IMR-90 (cell line): Measurements from ENCODE around the gene DSN1. TPM values are rescaled to one million over a fixed set of nuclear protein-coding genes. Genes with fewer than 3 reads are reported as not detected.

ENCODE experiments used
- ATAC-seq: fragments of 200-7000 bp; cut with Tn5 transposase; 2 replicates; pipeline ENCODE4 v1.9.1; 2020; ENCODE audit warnings: low read depth, mild to moderate bottlenecking, moderate library complexity
- BruUV-seq: library from RNA; stranded (reverse); fragments of 400-500 nt; replicated peaks from 2 replicates; lab custom pipeline; 2021; lab: Mats Ljungman, UMichigan
- CTCF ChIA-PET: fragments of 300-600 bp; formaldehyde crosslinking; extraction: SDS; loops from one replicate; lab custom pipeline; 2021; ENCODE audit warnings: antibody characterized with exemption; lab: Yijun Ruan, JAX
- POLR2A ChIA-PET: fragments of 300-600 bp; sonication (Branson Sonifier 250); formaldehyde crosslinking; loops from one replicate; lab custom pipeline; 2022; ENCODE audit warnings: antibody characterized with exemption; ENCODE audit not compliant: unreplicated experiment; lab: Charles Lee
- DNase-seq: peaks from one replicate; pipeline ENCODE4 v3.0.0; 2013
- H2AFZ ChIP-seq: replicated peaks from 2 replicates; pipeline ENCODE3; 2013; ENCODE audit warnings: low read length, mild to moderate bottlenecking; ENCODE audit not compliant: poor library complexity
- H2AK5ac ChIP-seq: 2 replicates; pipeline ENCODE4 v1.6.1; 2013; ENCODE audit warnings: low read depth, low read length, inconsistent platforms
- H2AK9ac ChIP-seq: replicated peaks from 2 replicates; pipeline ENCODE3; 2013; ENCODE audit warnings: mild to moderate bottlenecking, low read depth, low read length, moderate library complexity; ENCODE audit not compliant: poor library complexity
- H2BK120ac ChIP-seq: 2 replicates; pipeline ENCODE4 v1.6.1; 2013; ENCODE audit warnings: low read depth, low read length, inconsistent platforms
- H2BK15ac ChIP-seq: 3 replicates; pipeline ENCODE4 v1.6.1; 2013; ENCODE audit warnings: low read depth, low read length, inconsistent platforms
- H2BK20ac ChIP-seq: 2 replicates; pipeline ENCODE4 v1.6.1; 2013; ENCODE audit warnings: low read depth, mild to moderate bottlenecking, inconsistent platforms, low read length, moderate library complexity
- H2BK5ac ChIP-seq: 2 replicates; pipeline ENCODE4 v1.6.1; 2013; ENCODE audit warnings: mild to moderate bottlenecking, low read depth, low read length, inconsistent platforms; ENCODE audit not compliant: poor library complexity, severe bottlenecking
- H3K14ac ChIP-seq: replicated peaks from 2 replicates; pipeline ENCODE4 v1.6.1; 2013; ENCODE audit warnings: low read depth, low read length, inconsistent platforms
- H3K18ac ChIP-seq: 2 replicates; pipeline ENCODE4 v1.6.1; 2013; ENCODE audit warnings: low read depth, low read length, control low read depth
- H3K23ac ChIP-seq: 2 replicates; pipeline ENCODE4 v1.6.1; 2013; ENCODE audit warnings: low read depth, low read length, inconsistent platforms
- H3K27ac ChIP-seq: 2 replicates; pipeline ENCODE4 v1.5.1; 2013; ENCODE audit warnings: mild to moderate bottlenecking, control low read depth, low read length; ENCODE audit not compliant: insufficient read depth
- H3K27me3 ChIP-seq: 2 replicates; pipeline ENCODE4 v1.6.1; 2013; ENCODE audit warnings: low read length; ENCODE audit not compliant: control insufficient read depth, insufficient read depth
- H3K36me3 ChIP-seq: 2 replicates; pipeline ENCODE4 v1.6.1; 2013; ENCODE audit warnings: low read length, mixed read lengths; ENCODE audit not compliant: control insufficient read depth, insufficient read depth
- H3K4ac ChIP-seq: 2 replicates; pipeline ENCODE4 v1.6.1; 2013; ENCODE audit warnings: low read depth, low read length, inconsistent platforms
- H3K4me1 ChIP-seq: 2 replicates; pipeline ENCODE4 v1.6.1; 2013; ENCODE audit warnings: low read length, mixed read lengths; ENCODE audit not compliant: control insufficient read depth, insufficient read depth
- H3K4me2 ChIP-seq: 2 replicates; pipeline ENCODE4 v1.6.1; 2013; ENCODE audit warnings: low read depth, mild to moderate bottlenecking, control low read depth, low read length, moderate library complexity
- H3K4me3 ChIP-seq: 2 replicates; pipeline ENCODE4 v1.5.1; 2013; ENCODE audit warnings: low read depth, mild to moderate bottlenecking, control low read depth, low read length, moderate library complexity; ENCODE audit not compliant: insufficient read depth
- H3K56ac ChIP-seq: 2 replicates; pipeline ENCODE4 v1.6.1; 2013; ENCODE audit warnings: low read length, inconsistent platforms; ENCODE audit not compliant: insufficient read depth; ENCODE audit errors: extremely low read depth
- H3K79me1 ChIP-seq, 2 experiments: 2 replicates each; pipeline ENCODE4 v1.6.1; 2013; ENCODE audit warnings: low read length in 2 of 2, inconsistent platforms in 1 of 2, low read depth in 1 of 2
- H3K9ac ChIP-seq: 2 replicates; pipeline ENCODE4 v1.6.1; 2013; ENCODE audit warnings: low read depth, low read length, control low read depth
- H3K9me1 ChIP-seq: 2 replicates; pipeline ENCODE4 v1.6.1; 2013; ENCODE audit warnings: low read length, inconsistent platforms; ENCODE audit not compliant: insufficient read depth
- H3K9me3 ChIP-seq: 2 replicates; pipeline ENCODE4 v1.6.1; 2013; ENCODE audit warnings: low read length; ENCODE audit not compliant: control insufficient read depth, insufficient read depth
- H4K20me1 ChIP-seq: 2 replicates; pipeline ENCODE4 v1.6.1; 2013; ENCODE audit warnings: low read length, inconsistent platforms; ENCODE audit not compliant: insufficient read depth
- H4K5ac ChIP-seq: 2 replicates; pipeline ENCODE4 v1.6.1; 2013; ENCODE audit warnings: mild to moderate bottlenecking, low read depth, low read length, control low read depth
- H4K8ac ChIP-seq, 2 experiments: 2 replicates each; pipeline ENCODE4 v1.6.1; 2013; ENCODE audit warnings: low read depth in 2 of 2, low read length in 2 of 2, control low read depth in 1 of 2, inconsistent platforms in 1 of 2
- H4K91ac ChIP-seq: 2 replicates; pipeline ENCODE4 v1.6.1; 2013; ENCODE audit warnings: low read depth, low read length, inconsistent platforms; ENCODE audit not compliant: insufficient read depth
- BHLHE40 ChIP-seq: fragments of 150-350 bp; IDR thresholded peaks from 2 replicates; pipeline ENCODE4 v1.6.1; 2016; ENCODE audit warnings: mild to moderate bottlenecking, low read depth, low read length
- CEBPB ChIP-seq: IDR thresholded peaks from 2 replicates; pipeline ENCODE4 v1.6.1; 2012; ENCODE audit warnings: low read depth, low read length, improper control_type of control experiment
- CHD1 ChIP-seq: IDR thresholded peaks from 2 replicates; pipeline ENCODE4 v1.6.1; 2012; ENCODE audit warnings: low read depth, low read length, improper control_type of control experiment
- MAZ ChIP-seq: IDR thresholded peaks from 2 replicates; pipeline ENCODE4 v1.6.1; 2012; ENCODE audit warnings: low read depth, mild to moderate bottlenecking, low read length, improper control_type of control experiment, moderate library complexity, borderline replicate concordance
- RAD21 ChIP-seq: IDR thresholded peaks from 2 replicates; pipeline ENCODE4 v1.6.1; 2012; ENCODE audit warnings: low read length, improper control_type of control experiment
- RCOR1 ChIP-seq: IDR thresholded peaks from 2 replicates; pipeline ENCODE4 v1.6.1; 2012; ENCODE audit warnings: mild to moderate bottlenecking, low read length, improper control_type of control experiment; ENCODE audit not compliant: insufficient replicate concordance
- RFX5 ChIP-seq: IDR thresholded peaks from 2 replicates; pipeline ENCODE4 v1.8.0; 2012; ENCODE audit warnings: low read depth, mild to moderate bottlenecking, low read length, moderate library complexity
- SMC3 ChIP-seq: fragments of 150-350 bp; IDR thresholded peaks from 2 replicates; pipeline ENCODE4 v1.6.1; 2016; ENCODE audit warnings: low read depth, mild to moderate bottlenecking, antibody characterized with exemption, low read length, moderate library complexity
- WGBS, 2 experiments: methylation state at CpG; one replicate each; pipeline versions ENCODE4 v1.1.5 to v1.1.7; 2013; ENCODE audit warnings: missing lambda C conversion rate in 2 of 2; ENCODE audit not compliant: insufficient read length in 1 of 2; ENCODE audit errors: extremely low coverage in 2 of 2; 5-methylcytosine and 5-hydroxymethylcytosine counted together
- dilution Hi-C: fragments of 300-500 bp; cut with HindIII; formaldehyde crosslinking; loops from one replicate; pipeline ENCODE4 v1.14.3; 2018; ENCODE audit warnings: low sequenced_read_pairs; ENCODE audit not compliant: unreplicated experiment
- in situ Hi-C: fragments of 300-500 bp; cut with MboI; formaldehyde crosslinking; loops from 3 replicates; pipeline ENCODE4 v1.14.3; 2019; ENCODE audit warnings: low sequenced_read_pairs, inconsistent platforms, mixed read lengths
- intact Hi-C: fragments of 100-400 bp; cut with micrococcal nuclease; formaldehyde crosslinking; loops from 2 replicates; pipeline ENCODE4 v1.10.0; 2022
- polyA plus RNA-seq, 3 experiments: library from polyadenylated mRNA; depleted of rRNA; stranded (reverse); fragments of >200 nt; gene quantifications; 2 replicates each; pipeline ENCODE4 v1.2.3, GENCODE V29; 2012; ENCODE audit warnings: low replicate concordance in 1 of 3
- total RNA-seq: library from RNA; depleted of rRNA; stranded (reverse); fragments of >200 nt; gene quantifications from 2 replicates; pipeline ENCODE4 v1.2.3, GENCODE V29; 2012
- TF ChIP-seq, protein P1 (sequence below): fragments of 150-350 bp; IDR thresholded peaks from 2 replicates; pipeline ENCODE4 v1.6.1; 2016; ENCODE audit warnings: low read depth, mild to moderate bottlenecking, low read length, moderate library complexity, borderline replicate concordance
- TF ChIP-seq, protein P2 (sequence below): fragments of 150-350 bp; IDR thresholded peaks from 2 replicates; pipeline ENCODE4 v1.6.1; 2017; ENCODE audit warnings: mild to moderate bottlenecking, antibody characterized with exemption, low read length, low read depth
- TF ChIP-seq, protein P3 (sequence below): conservative IDR thresholded peaks from 2 replicates; pipeline ENCODE4 v1.5.1; 2012; ENCODE audit warnings: mild to moderate bottlenecking, low read depth, low read length, improper control_type of control experiment

Gene DSN1
- total and polyA plus RNA-seq, 2 of the 4 experiments (the other 2 are of a cell fraction): 10.5 to 16.3 TPM

DNA sequence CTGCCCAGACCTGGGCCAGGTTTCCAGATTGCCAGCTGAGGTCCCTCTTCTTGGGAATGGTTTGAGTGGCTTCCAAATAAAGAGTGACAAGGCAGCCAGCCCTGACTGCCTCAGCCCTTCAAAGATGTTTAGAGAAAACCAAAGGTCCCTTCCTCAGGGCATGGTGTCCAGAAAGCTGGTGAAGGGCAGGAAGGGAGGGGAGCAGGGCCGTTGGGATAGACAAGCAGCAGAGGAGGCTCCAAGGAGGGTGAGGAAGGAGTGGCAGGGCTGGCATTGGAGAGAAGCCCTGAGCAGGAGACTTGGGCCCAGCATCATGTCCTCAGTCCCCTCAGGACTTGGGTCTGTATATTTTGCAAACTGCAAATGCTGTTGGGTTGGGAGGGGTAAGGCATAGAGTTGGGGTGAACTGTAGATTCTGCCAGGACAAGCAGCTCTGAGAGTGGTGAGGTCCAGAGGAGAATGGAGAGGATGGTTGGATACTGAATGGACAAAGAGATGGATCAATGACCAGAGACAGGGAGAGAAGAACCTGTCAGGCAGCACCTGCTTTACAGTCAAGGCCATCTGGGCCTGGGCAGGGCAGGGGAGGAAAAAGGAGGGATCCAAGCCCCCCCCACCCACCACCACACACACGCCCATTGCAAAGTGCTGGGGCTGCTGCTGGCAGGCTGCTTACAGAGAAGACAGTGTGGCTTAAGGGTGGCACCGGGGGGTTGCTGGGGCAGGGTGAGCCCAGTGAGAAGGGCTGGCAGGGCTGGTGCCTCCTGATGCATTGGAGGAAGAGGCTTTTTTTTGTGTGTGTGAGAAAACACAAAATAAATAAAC lies 5.5 kb upstream of the DSN1 start:
- Histone ChIP-seq H3K9me3 (no peaks in the 10 kb centered on the region), H3K27me3 (no peaks in the 10 kb centered on the region), H2BK120ac (no peak overlapping the region), H3K4me3 (no peak overlapping the region), H3K56ac (no peak overlapping the region), H4K8ac (no peak overlapping the region), H3K18ac (no peak overlapping the region), H2BK5ac (no peak overlapping the region), H3K4me2 (no peak overlapping the region), H3K4me1 (no peaks in the 10 kb centered on the region), H2AK5ac (no peak overlapping the region), H2AFZ (no peak overlapping the region), H3K14ac (no peak overlapping the region), H4K20me1 (peaks cover 4% of the 10 kb centered on the region; the same call in 1 of the 2 replicates), H3K36me3 (peaks cover 11% of the 10 kb centered on the region), H3K79me1 (peaks cover 17 to 25% of the 10 kb centered on the region in 2 experiments; a peak in 3 of 4 replicates), H2BK15ac (no peak overlapping the region), H2BK20ac (no peak overlapping the region), H3K27ac (no peak overlapping the region), H4K91ac (no peak overlapping the region), H3K23ac (no peak overlapping the region), H3K9me1 (peaks cover 3% of the 10 kb centered on the region; the same call in 1 of the 2 replicates), H2AK9ac (no peak overlapping the region), H4K5ac (no peak overlapping the region), H3K4ac (no peak overlapping the region), H3K9ac (no peak overlapping the region)
- ATAC-seq (no peak), DNase-seq (no peak)
- ChIA-PET POLR2A (no interaction called here), CTCF (no interaction called here)
- intact Hi-C loops (no loop called here), in situ Hi-C loops (no loop called here), dilution Hi-C loops (no loop called here)
- WGBS, 2 experiments: no CpG with 5 or more reads among the region's 3 CpGs
- no TSS peak for BruUV-seq
- no peak for TF ChIP-seq RAD21
- no peak for TF ChIP-seq SMC3
- TF ChIP-seq CHD1: no peak
- no peak for TF ChIP-seq RCOR1
- TF ChIP-seq, protein P1, sequence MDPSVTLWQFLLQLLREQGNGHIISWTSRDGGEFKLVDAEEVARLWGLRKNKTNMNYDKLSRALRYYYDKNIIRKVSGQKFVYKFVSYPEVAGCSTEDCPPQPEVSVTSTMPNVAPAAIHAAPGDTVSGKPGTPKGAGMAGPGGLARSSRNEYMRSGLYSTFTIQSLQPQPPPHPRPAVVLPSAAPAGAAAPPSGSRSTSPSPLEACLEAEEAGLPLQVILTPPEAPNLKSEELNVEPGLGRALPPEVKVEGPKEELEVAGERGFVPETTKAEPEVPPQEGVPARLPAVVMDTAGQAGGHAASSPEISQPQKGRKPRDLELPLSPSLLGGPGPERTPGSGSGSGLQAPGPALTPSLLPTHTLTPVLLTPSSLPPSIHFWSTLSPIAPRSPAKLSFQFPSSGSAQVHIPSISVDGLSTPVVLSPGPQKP: no peak
- TF ChIP-seq, protein P2, sequence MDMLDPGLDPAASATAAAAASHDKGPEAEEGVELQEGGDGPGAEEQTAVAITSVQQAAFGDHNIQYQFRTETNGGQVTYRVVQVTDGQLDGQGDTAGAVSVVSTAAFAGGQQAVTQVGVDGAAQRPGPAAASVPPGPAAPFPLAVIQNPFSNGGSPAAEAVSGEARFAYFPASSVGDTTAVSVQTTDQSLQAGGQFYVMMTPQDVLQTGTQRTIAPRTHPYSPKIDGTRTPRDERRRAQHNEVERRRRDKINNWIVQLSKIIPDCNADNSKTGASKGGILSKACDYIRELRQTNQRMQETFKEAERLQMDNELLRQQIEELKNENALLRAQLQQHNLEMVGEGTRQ: no peak
- TF ChIP-seq, protein P3, sequence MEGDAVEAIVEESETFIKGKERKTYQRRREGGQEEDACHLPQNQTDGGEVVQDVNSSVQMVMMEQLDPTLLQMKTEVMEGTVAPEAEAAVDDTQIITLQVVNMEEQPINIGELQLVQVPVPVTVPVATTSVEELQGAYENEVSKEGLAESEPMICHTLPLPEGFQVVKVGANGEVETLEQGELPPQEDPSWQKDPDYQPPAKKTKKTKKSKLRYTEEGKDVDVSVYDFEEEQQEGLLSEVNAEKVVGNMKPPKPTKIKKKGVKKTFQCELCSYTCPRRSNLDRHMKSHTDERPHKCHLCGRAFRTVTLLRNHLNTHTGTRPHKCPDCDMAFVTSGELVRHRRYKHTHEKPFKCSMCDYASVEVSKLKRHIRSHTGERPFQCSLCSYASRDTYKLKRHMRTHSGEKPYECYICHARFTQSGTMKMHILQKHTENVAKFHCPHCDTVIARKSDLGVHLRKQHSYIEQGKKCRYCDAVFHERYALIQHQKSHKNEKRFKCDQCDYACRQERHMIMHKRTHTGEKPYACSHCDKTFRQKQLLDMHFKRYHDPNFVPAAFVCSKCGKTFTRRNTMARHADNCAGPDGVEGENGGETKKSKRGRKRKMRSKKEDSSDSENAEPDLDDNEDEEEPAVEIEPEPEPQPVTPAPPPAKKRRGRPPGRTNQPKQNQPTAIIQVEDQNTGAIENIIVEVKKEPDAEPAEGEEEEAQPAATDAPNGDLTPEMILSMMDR: no peak
- TF ChIP-seq CEBPB: no peak
- no peak for TF ChIP-seq RFX5
- no peak for TF ChIP-seq BHLHE40
- TF ChIP-seq MAZ: no peak
